GM23338 (cell line): ENCODE data around the gene ADAD2.

ENCODE experiments used
- CREB1 ChIP-seq: fragments of 250-450 bp; sonication (Bioruptor Pico); IDR thresholded peaks from 2 replicates; pipeline ENCODE4 v1.5.0; 2020; ENCODE audit warnings: low read depth, mild to moderate bottlenecking, moderate library complexity
- CTCF ChIP-seq, 2 experiments: fragments of 200-600 bp in 1 of 2; sonication (generic) in 1 of 2; conservative IDR thresholded peaks; 2 replicates each; pipeline versions ENCODE4 v1.5.1 to v1.6.1; 2016 to 2017; ENCODE audit warnings: antibody characterized with exemption in 2 of 2, low read depth in 2 of 2, mild to moderate bottlenecking in 2 of 2, moderate library complexity in 1 of 2
- ETS1 ChIP-seq: IDR thresholded peaks from 2 replicates; pipeline ENCODE4 v1.6.1; 2016; ENCODE audit warnings: antibody characterized with exemption
- EZH2 ChIP-seq: fragments of 200-600 bp; sonication (generic); IDR thresholded peaks from one replicate; pipeline ENCODE4 v1.8.0; 2017; ENCODE audit warnings: antibody characterized with exemption, mild to moderate bottlenecking, low read depth; ENCODE audit not compliant: unreplicated experiment
- EZH2phosphoT487 ChIP-seq: fragments of 200-600 bp; sonication (generic); IDR thresholded peaks from one replicate; pipeline ENCODE4 v1.8.1; 2018; ENCODE audit warnings: antibody characterized with exemption; ENCODE audit not compliant: unreplicated experiment
- JUNB ChIP-seq: IDR thresholded peaks from one replicate; pipeline ENCODE4 v1.6.1; 2016; ENCODE audit warnings: antibody characterized with exemption; ENCODE audit not compliant: unreplicated experiment
- NANOG ChIP-seq: IDR thresholded peaks from 2 replicates; pipeline ENCODE4 v1.6.1; 2016; ENCODE audit warnings: antibody characterized with exemption, borderline replicate concordance
- POLR2AphosphoS5 ChIP-seq: IDR thresholded peaks from 2 replicates; pipeline ENCODE4 v1.6.1; 2016; ENCODE audit warnings: antibody characterized with exemption, low read depth
- REST ChIP-seq: IDR thresholded peaks from one replicate; pipeline ENCODE4 v1.6.1; 2018; ENCODE audit warnings: antibody characterized with exemption; ENCODE audit not compliant: unreplicated experiment
- STAT1 ChIP-seq: IDR thresholded peaks from one replicate; pipeline ENCODE4 v1.6.1; 2016; ENCODE audit warnings: antibody characterized with exemption; ENCODE audit not compliant: unreplicated experiment
- ZNF114 ChIP-seq: fragments of 250-450 bp; sonication (Bioruptor Pico); IDR thresholded peaks from 2 replicates; pipeline ENCODE4 v1.5.0; 2020; ENCODE audit warnings: mild to moderate bottlenecking, moderate library complexity
- ZNF331 ChIP-seq: fragments of 250-450 bp; sonication (Bioruptor Pico); IDR thresholded peaks from 2 replicates; pipeline ENCODE4 v1.5.0; 2020; ENCODE audit warnings: low read depth, mild to moderate bottlenecking, moderate library complexity
- ZNF462 ChIP-seq: fragments of 250-450 bp; sonication (Bioruptor Pico); IDR thresholded peaks from 2 replicates; pipeline ENCODE4 v1.5.0; 2020; ENCODE audit warnings: mild to moderate bottlenecking, moderate library complexity

- TF ChIP-seq CTCF (conservative IDR thresholded peaks at IDR 0.05; ENCODE audit: low read depth in 2 of 2) (no peak), EZH2 (no peak), POLR2AphosphoS5 (no peak), CREB1 (CRISPR knock-in tag) (no peak), JUNB (no peak), EZH2phosphoT487 (no peak), REST (no peak), ZNF114 (CRISPR knock-in tag) (no peak), STAT1 (no peak), ZNF462 (CRISPR knock-in tag) (no peak), ETS1 (no peak), NANOG (no peak), ZNF331 (CRISPR knock-in tag) (no peak)
Observed at GRCh38 chr16:84196727-84197394, 5.9 kb downstream of the ADAD2 start.
